Measurements from ENCODE around the gene TBXT. TPM values are rescaled to one million over a fixed set of nuclear protein-coding genes. Genes with fewer than 3 reads are reported as not detected.

Gene TBXT
- total RNA-seq, 6 experiments from 2014 or later: not detected

DNA sequence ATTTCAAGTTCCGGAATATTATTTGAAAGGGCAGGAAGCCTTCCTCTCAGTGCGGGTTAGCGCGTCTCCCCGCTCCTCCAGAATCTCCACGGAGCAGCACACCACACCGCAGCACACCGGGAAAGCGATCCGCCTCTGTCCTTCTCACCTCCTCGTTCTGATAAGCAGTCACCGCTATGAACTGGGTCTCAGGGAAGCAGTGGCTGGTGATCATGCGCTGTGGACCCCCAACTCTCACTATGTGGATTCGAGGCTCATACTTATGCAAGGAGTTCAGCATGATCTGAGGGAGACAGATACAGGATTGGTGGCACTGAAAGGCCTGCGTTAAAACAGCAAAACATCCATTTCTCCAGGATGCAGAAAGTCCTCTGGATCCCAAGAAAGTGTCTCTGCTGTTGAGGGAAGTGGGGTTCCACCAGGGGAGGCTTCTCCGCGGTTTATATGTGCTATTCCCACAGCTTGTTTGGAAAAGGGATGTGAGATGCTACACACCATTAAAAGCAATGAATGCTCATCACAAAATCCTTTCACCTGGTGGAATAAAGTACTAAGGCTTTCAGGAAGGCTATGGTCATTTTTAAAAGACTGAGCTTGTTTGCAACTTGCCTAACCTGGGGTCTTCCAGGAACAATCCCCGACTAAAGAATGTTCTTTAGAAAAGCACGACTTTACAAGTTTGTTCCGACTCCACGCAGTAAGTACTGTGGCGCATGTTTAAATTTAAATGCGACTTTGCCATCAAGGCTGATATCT lies 1.9 kb downstream of the TBXT start:
- H3K27me3 Mint-ChIP-seq (ENCODE audit: insufficient read depth): peaks cover 19% of the 10 kb centered on the region
- no peak overlapping the region for H3K27ac Mint-ChIP-seq
- H3K36me3 Mint-ChIP-seq (ENCODE audit: low read depth): 0 out of 2 replicates have a peak, but pooled peaks cover 4% of the 10 kb centered on the region
- no peak for DNase-seq
- H3K4me1 Mint-ChIP-seq (ENCODE audit: low read depth): no peaks in the 10 kb centered on the region
- TF ChIP-seq, protein P1, sequence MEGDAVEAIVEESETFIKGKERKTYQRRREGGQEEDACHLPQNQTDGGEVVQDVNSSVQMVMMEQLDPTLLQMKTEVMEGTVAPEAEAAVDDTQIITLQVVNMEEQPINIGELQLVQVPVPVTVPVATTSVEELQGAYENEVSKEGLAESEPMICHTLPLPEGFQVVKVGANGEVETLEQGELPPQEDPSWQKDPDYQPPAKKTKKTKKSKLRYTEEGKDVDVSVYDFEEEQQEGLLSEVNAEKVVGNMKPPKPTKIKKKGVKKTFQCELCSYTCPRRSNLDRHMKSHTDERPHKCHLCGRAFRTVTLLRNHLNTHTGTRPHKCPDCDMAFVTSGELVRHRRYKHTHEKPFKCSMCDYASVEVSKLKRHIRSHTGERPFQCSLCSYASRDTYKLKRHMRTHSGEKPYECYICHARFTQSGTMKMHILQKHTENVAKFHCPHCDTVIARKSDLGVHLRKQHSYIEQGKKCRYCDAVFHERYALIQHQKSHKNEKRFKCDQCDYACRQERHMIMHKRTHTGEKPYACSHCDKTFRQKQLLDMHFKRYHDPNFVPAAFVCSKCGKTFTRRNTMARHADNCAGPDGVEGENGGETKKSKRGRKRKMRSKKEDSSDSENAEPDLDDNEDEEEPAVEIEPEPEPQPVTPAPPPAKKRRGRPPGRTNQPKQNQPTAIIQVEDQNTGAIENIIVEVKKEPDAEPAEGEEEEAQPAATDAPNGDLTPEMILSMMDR (IDR thresholded peaks at IDR 0.05): no peak
- H3K9me3 Mint-ChIP-seq: peaks cover 38% of the 10 kb centered on the region
- no peak overlapping the region for H3K4me3 Mint-ChIP-seq

DNA sequence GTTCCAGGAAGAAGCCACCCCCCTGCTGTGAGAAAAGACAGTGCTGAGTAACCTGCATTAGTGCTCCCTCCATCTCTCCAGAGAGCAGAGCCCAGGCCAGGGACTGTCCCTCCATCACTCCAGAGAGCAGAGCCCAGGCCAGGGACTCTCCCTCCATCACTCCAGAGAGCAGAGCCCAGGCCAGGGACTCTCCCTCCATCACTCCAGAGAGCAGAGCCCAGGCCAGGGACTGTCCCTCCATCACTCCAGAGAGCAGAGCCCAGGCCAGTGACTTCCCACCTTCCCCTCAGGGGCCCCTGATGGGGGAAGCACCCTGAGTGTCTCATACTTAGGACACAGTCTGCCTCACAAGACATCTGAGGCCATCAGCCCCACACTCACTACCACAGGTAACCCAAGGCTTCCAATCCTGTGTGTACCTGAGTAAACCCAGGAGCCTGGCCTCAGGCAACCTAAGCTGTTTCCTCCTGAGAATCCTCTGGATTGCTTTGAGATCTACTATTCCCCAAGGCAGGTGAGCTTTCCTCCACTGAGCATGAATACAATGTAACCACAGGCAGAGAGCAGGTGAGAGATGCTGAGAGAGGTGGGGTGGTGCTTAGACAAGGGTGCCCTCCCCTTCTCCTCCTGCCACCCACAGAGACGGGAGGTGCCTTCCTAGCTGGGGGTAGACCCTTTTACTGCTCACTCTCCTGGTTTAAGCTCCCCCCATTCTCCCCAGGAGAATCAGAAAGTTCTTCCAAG lies 4.9 kb downstream of the TBXT start:
- no peak for DNase-seq
- peaks cover 4% of the 10 kb centered on the region; the same call in 1 of the 2 replicates for H3K27me3 Mint-ChIP-seq (ENCODE audit: insufficient read depth)
- TF ChIP-seq, protein P1 (IDR thresholded peaks at IDR 0.05): no peak
- no peak overlapping the region for H3K27ac Mint-ChIP-seq
- no peaks in the 10 kb centered on the region for H3K4me1 Mint-ChIP-seq (ENCODE audit: low read depth)
- H3K9me3 Mint-ChIP-seq: peaks cover 50% of the 10 kb centered on the region
- no peak overlapping the region for H3K4me3 Mint-ChIP-seq
- H3K36me3 Mint-ChIP-seq (ENCODE audit: low read depth): 0 out of 2 replicates have a peak, but pooled peaks cover 4% of the 10 kb centered on the region

DNA sequence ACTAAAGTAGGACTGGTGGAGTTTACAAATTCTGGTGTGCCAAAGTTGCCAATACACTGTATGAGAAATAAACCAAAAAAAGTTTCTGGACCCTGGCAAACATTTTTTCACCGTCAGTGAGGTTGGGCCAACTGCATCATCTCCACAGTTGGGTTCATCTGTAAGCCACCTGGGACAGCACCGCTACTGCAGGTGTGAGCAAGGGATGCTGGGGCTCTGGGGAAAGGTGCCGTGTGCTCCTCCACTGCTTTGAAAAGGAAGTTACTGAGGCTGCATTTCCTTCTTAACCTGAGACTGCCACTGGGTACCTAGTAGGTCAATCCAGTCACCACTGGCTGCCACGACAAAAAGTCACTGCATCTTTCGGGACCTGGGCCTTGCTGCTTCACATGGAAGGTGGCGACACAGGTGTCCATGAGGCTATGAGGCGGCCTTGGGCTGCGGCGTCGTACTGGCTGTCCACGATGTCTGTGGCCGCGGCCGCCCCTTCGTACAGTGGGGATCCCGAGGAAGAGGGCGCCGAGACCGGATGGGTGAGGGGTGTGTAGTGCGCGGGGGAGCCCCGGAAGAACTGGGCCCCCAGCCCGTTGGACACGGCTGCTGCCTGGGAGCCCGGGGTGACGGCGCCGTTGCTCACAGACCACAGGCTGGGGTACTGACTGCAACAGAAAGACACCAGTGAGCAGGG lies 9.6 kb downstream of the TBXT start:
- H3K27ac Mint-ChIP-seq: no peak overlapping the region
- no peak overlapping the region for H3K4me3 Mint-ChIP-seq
- no peaks in the 10 kb centered on the region; the same call in 1 of the 2 replicates for H3K27me3 Mint-ChIP-seq (ENCODE audit: insufficient read depth)
- no peak for DNase-seq
- peaks cover 43% of the 10 kb centered on the region for H3K9me3 Mint-ChIP-seq
- no peaks in the 10 kb centered on the region for H3K36me3 Mint-ChIP-seq (ENCODE audit: low read depth)
- TF ChIP-seq, protein P1 (IDR thresholded peaks at IDR 0.05): no peak
- no peaks in the 10 kb centered on the region for H3K4me1 Mint-ChIP-seq (ENCODE audit: low read depth)

DNA sequence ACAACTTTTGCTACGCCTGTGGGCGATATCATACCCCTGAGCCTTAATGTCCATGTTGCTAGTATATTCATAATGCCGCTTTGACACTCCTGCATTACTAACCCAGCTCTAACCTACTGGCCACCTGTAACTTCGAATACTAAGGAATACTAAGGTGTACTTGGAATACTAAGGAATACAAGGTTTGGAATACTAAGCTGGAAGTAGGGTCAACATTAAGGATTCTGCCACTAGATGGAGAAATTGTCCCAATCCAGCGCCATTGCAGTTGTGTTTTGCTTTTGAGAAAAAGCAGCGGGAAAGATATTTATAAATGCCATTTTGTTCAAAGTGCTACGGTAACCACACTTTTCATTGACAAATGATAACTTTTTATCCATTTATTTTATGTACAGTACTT lies 10.7 kb downstream of the TBXT start:
- Mint-ChIP-seq H3K4me3 (no peak overlapping the region), H3K9me3 (peaks cover 36% of the 10 kb centered on the region), H3K36me3 (ENCODE audit: low read depth) (no peaks in the 10 kb centered on the region), H3K4me1 (ENCODE audit: low read depth) (no peaks in the 10 kb centered on the region), H3K27me3 (ENCODE audit: insufficient read depth) (no peaks in the 10 kb centered on the region; the same call in 1 of the 2 replicates), H3K27ac (no peak overlapping the region)
- TF ChIP-seq, protein P1 (IDR thresholded peaks at IDR 0.05): peak; percentile 39; the same call in 1 of the 2 replicates
- DNase-seq: no peak

DNA sequence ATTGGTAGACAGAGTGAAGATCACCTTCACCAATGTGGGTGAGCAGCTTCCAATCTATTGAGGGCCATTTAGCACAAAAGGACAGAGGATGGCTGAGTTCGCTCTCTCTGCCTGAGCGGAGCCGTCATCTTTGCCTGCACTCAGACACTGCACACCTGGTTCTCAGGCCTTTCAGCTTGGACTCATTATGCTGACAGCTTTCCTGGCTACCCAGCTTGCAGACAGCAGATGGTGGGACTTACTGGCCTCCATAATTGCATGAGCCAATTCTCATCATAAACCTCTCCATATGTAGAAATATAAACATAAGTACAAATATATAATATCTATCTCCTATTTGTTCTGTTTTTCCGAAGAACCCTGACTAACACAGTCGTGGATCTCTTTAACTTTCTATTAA lies 13.7 kb downstream of the TBXT start:
- no peaks in the 10 kb centered on the region for H3K36me3 Mint-ChIP-seq (ENCODE audit: low read depth)
- TF ChIP-seq, protein P1 (IDR thresholded peaks at IDR 0.05): no peak
- no peak overlapping the region for H3K27ac Mint-ChIP-seq
- peaks cover 35% of the 10 kb centered on the region for H3K9me3 Mint-ChIP-seq
- H3K4me1 Mint-ChIP-seq (ENCODE audit: low read depth): no peaks in the 10 kb centered on the region
- H3K27me3 Mint-ChIP-seq (ENCODE audit: insufficient read depth): no peaks in the 10 kb centered on the region
- no peak for DNase-seq
- H3K4me3 Mint-ChIP-seq: no peak overlapping the region
